Measurements from ENCODE around the gene RNLS.

Gene RNLS

DNA sequence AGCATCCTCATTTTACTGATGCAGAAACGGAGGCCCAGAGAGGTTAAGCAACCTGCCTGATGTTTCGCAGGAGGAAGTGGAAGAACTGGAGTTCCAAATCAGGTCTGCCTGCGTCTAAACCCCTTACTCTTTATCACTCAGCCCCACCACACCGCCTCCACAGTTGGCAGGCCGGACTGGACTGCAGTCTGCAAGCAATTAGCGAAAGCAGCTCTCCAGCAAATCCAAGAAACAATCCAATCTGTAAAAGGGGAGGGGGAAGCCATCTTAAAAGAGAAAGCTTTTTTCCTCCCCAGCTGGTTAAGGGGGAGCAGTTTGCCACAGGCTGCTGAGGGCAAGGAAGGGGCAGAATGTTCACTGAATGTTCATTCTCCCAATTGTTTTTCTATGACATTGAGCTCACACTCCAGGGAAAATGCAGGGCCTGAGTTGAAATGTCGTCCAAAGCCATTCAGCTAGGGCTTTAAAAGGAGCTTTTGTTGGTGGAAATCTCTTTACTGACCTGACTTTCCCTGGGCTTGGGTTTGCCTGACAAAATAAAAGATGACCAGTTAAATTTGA is 350.1 kb downstream of the RNLS start:
- no peak for DNase-seq (ENCODE audit: low read depth in 2 of 2)

DNA sequence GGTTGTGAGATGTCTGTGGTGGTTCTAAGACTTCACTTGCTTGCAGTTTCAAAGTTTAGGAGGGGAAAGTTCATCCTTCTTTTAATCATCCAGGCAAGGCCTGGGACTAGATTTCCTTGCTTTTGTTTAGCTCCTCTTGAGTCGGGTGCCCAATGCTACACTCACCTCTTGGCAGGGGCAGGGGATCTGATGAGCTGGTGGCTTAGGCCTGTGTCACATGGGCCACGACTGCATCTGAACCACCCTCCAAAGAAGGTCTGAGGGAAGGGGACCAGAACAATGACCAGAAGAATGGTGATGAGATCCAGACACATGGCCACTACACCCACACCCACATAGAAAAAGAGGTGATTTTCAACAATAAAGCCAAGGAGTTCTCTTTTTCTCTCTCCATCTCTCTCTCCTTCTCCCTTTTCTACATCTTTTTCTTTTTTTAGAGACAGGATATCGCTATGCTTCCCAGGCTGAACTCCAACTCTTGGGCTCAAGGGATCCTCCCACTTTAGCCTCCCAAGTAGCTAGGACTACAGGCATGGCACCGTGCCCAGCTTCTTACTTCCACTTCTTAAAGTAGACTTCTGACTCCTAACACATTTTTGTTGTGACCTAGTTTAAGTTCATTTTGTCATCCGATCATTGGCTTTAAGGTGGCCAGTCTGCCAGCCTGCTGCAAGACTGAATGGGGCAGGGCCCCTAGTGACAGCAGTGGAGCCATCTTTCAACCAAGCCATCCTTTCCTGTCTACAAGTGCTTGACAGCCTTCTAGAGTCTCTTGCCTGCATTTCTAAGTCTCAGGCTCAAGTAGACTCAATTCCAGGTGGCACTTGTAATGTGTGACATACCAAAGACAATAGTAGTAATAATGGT is 350.9 kb downstream of the RNLS start:
- no peak for DNase-seq (ENCODE audit: low read depth in 2 of 2)

GRCh38 chr10:88230251-88230650 is 352.9 kb downstream of the RNLS start:
- no peak for DNase-seq (ENCODE audit: low read depth in 2 of 2)

DNA sequence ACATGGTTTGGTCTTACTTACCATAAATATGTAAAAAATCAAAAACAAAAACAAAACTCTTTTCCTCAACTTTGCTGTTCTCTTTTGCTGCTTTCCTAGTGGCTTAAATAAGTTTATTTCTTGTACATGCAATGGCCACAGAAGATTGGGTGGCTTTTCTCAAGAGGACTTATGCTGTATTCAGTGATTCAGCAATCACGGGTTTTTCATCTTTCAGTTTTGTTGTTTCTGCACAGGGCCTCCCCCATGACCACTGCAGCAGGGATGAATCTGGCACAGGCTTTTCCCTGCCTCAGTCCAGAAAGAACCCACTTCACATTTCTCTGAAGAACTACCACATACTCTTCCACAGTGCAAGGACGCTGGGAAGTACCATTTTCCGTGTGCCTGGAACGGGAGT is 355.0 kb downstream of the RNLS start:
- no peak for DNase-seq (ENCODE audit: low read depth in 2 of 2)

GRCh38 chr10:88227342-88228018 is 355.6 kb downstream of the RNLS start:
- DNase-seq (ENCODE audit: low read depth in 2 of 2) = no peak

DNA sequence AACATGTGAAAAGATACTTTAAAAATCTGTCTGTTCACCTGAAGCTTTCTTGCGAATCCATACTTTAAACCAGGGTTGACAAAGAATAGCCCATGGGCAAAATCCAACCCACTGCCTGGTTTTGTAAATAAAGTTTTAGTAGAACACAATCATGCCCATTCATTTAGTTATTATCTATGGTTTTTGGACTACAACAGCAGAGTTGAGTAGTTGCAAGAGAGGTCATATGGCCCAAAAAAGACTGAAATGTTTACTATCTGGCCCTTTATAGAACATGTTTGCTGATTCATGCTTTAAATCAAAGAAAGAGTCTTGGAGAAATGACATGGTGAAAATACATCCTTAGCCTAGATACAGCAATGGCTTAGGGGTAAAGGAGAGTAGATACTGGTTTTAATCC is 356.2 kb downstream of the RNLS start:
- DNase-seq (ENCODE audit: low read depth in 2 of 2) = no peak

DNA sequence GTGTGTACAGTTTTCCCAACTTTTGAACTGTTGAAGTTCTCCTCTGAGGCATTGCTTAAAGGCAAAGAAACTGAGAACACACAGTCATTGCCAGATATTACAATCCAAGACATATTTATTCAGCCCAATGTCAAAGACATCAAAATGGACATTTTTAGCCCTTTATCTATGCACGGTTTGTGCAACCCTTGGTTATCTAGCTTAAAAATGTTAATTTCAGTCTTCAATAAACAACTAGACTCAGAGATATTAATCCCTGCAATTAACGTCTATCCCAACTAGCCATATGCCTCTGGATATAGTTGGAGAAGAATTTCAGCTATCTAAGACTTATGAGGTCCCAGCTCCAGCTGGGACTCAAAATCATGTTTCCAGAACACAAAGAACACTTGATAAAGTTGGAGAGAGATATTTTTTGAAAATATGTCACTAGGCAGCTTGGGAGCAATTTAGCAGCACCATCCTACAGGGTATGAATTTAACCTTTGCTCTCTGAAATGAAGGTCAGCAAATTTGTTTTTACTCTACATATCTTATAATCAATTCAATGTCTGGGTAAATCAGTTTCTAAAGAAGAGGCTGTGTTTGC is 357.0 kb downstream of the RNLS start:
- no peak for DNase-seq (ENCODE audit: low read depth in 2 of 2)

Data from activated CD4-positive, alpha-beta T cell treated with anti-CD3 and anti-CD28 coated beads for 24 hours (primary cell).